Measurements from ENCODE around the gene WSB2.

Gene WSB2

GRCh38 chr12:118061873-118062843 is 1.2 kb upstream of the WSB2 start:
- no peak for DNase-seq

- no peak for DNase-seq
These were observed 523 bp downstream of the WSB2 start for GRCh38 chr12:118060301-118061010.

GRCh38 chr12:118059341-118060191 is 1.4 kb downstream of the WSB2 start:
- DNase-seq, result no peak

- no peak for DNase-seq
These were observed 2.1 kb downstream of the WSB2 start for GRCh38 chr12:118058881-118059280.

GRCh38 chr12:118058227-118058626 is 2.8 kb downstream of the WSB2 start:
- DNase-seq, result no peak

- DNase-seq, result no peak
These were observed 4.9 kb downstream of the WSB2 start for GRCh38 chr12:118055865-118056773.

- peak; percentile 69 for DNase-seq
These were observed 5.8 kb downstream of the WSB2 start for GRCh38 chr12:118055144-118055557.

GRCh38 chr12:118053071-118053985 is 7.7 kb downstream of the WSB2 start:
- DNase-seq, result no peak

- no peak for DNase-seq
These were observed 8.5 kb downstream of the WSB2 start for GRCh38 chr12:118052324-118053070.

GRCh38 chr12:118050972-118051910 is 9.7 kb downstream of the WSB2 start:
- no peak for DNase-seq

GRCh38 chr12:118046430-118046829 is 14.5 kb downstream of the WSB2 start:
- DNase-seq, result no peak

- DNase-seq, result no peak
These were observed 16.4 kb downstream of the WSB2 start for GRCh38 chr12:118044577-118044976.

- no peak for DNase-seq
These were observed 16.9 kb downstream of the WSB2 start for GRCh38 chr12:118044075-118044474.

- no peak for DNase-seq
These were observed 18.9 kb downstream of the WSB2 start for GRCh38 chr12:118042091-118042490.

- DNase-seq, result no peak
These were observed 22.8 kb downstream of the WSB2 start for GRCh38 chr12:118038137-118038536.

- DNase-seq, result no peak
These were observed 24.1 kb downstream of the WSB2 start for GRCh38 chr12:118036672-118037411.

GRCh38 chr12:118035190-118036041 is 25.6 kb downstream of the WSB2 start:
- no peak for DNase-seq
